H9 (cell line): ENCODE data around the gene FAM240A. TPM values are rescaled to one million over a fixed set of nuclear protein-coding genes. Genes with fewer than 3 reads are reported as not detected.

ENCODE experiments used
- DNase-seq: peaks from one replicate; pipeline ENCODE4 v3.0.0-alpha.2; 2017
- H2AFZ ChIP-seq: one replicate; pipeline ENCODE4 v1.6.1; 2013; ENCODE audit warnings: mild to moderate bottlenecking, low read length, control low read depth, moderate library complexity
- H2AK5ac ChIP-seq: 2 replicates; pipeline ENCODE4 v1.6.1; 2013; ENCODE audit warnings: low read length, control low read depth, mixed read lengths; ENCODE audit not compliant: insufficient read length
- H2BK120ac ChIP-seq: one replicate; pipeline ENCODE4 v1.6.1; 2013; ENCODE audit warnings: low read depth, mild to moderate bottlenecking, low read length, control low read depth, inconsistent platforms; ENCODE audit not compliant: poor library complexity, severe bottlenecking
- H2BK12ac ChIP-seq: 2 replicates; pipeline ENCODE4 v1.6.1; 2013; ENCODE audit warnings: low read length, control low read depth, mixed read lengths, low read depth; ENCODE audit not compliant: insufficient read length
- H2BK15ac ChIP-seq: 2 replicates; pipeline ENCODE4 v1.6.1; 2013; ENCODE audit warnings: low read depth, low read length, control low read depth
- H2BK20ac ChIP-seq: one replicate; pipeline ENCODE4 v1.6.1; 2013; ENCODE audit warnings: low read depth, mild to moderate bottlenecking, low read length, control low read depth, inconsistent platforms; ENCODE audit not compliant: poor library complexity, severe bottlenecking
- H2BK5ac ChIP-seq: 2 replicates; pipeline ENCODE4 v1.6.1; 2013; ENCODE audit warnings: low read length, control low read depth, mixed read lengths; ENCODE audit not compliant: insufficient read length
- H3K14ac ChIP-seq: 2 replicates; pipeline ENCODE4 v1.6.1; 2013; ENCODE audit warnings: low read length, control low read depth; ENCODE audit not compliant: insufficient read depth
- H3K18ac ChIP-seq: 2 replicates; pipeline ENCODE4 v1.6.1; 2013; ENCODE audit warnings: low read depth, mild to moderate bottlenecking, mixed read lengths, low read length, control low read depth; ENCODE audit not compliant: insufficient read length
- H3K23ac ChIP-seq: 2 replicates; pipeline ENCODE4 v1.6.1; 2013; ENCODE audit warnings: low read length, control low read depth, mixed read lengths, low read depth; ENCODE audit not compliant: insufficient read length
- H3K23me2 ChIP-seq: 2 replicates; pipeline ENCODE4 v1.6.1; 2013; ENCODE audit warnings: low read depth, mild to moderate bottlenecking, mixed read lengths, low read length, control low read depth; ENCODE audit not compliant: insufficient read length, poor library complexity, severe bottlenecking
- H3K27ac ChIP-seq: 2 replicates; pipeline ENCODE4 v1.5.1; 2013; ENCODE audit warnings: low read length, control low read depth, mixed read lengths, low read depth; ENCODE audit not compliant: insufficient read length
- H3K27me3 ChIP-seq: 2 replicates; pipeline ENCODE4 v1.6.1; 2013; ENCODE audit warnings: low read length, control low read depth, inconsistent platforms; ENCODE audit not compliant: insufficient read depth
- H3K4ac ChIP-seq: 2 replicates; pipeline ENCODE4 v1.6.1; 2013; ENCODE audit warnings: low read depth, mild to moderate bottlenecking, control low read depth, inconsistent platforms, low read length, moderate library complexity
- H3K4me1 ChIP-seq: 2 replicates; pipeline ENCODE4 v1.6.1; 2013; ENCODE audit warnings: low read length, control low read depth, inconsistent platforms; ENCODE audit not compliant: insufficient read depth
- H3K4me2 ChIP-seq: 2 replicates; pipeline ENCODE4 v1.6.1; 2013; ENCODE audit warnings: low read length, control low read depth, mixed read lengths; ENCODE audit not compliant: insufficient read length, insufficient read depth
- H3K56ac ChIP-seq: 2 replicates; pipeline ENCODE4 v1.6.1; 2013; ENCODE audit warnings: low read depth, mild to moderate bottlenecking, mixed read lengths, low read length, control low read depth; ENCODE audit not compliant: insufficient read length
- H3K79me1 ChIP-seq: 2 replicates; pipeline ENCODE4 v1.6.1; 2013; ENCODE audit warnings: low read depth, mild to moderate bottlenecking, moderate library complexity, low read length, control low read depth, inconsistent platforms; ENCODE audit not compliant: insufficient read depth, poor library complexity, severe bottlenecking
- H3K79me2 ChIP-seq: 2 replicates; pipeline ENCODE4 v1.6.1; 2013; ENCODE audit warnings: low read length, control low read depth, inconsistent platforms; ENCODE audit not compliant: insufficient read depth
- H3K9ac ChIP-seq: 2 replicates; pipeline ENCODE4 v1.6.1; 2013; ENCODE audit warnings: low read length, control low read depth, mixed read lengths; ENCODE audit not compliant: insufficient read length; ENCODE audit errors: extremely low read depth
- H3K9me3 ChIP-seq: one replicate; pipeline ENCODE4 v1.6.1; 2013; ENCODE audit warnings: low read depth, low read length, inconsistent platforms; ENCODE audit not compliant: control insufficient read depth
- H3T11ph ChIP-seq: one replicate; pipeline ENCODE4 v1.6.1; 2013; ENCODE audit warnings: mild to moderate bottlenecking, low read length, control low read depth, inconsistent platforms
- H4K20me1 ChIP-seq: one replicate; pipeline ENCODE4 v1.6.1; 2013; ENCODE audit not compliant: control insufficient read depth, insufficient read length, insufficient read depth
- H4K5ac ChIP-seq: 2 replicates; pipeline ENCODE4 v1.6.1; 2013; ENCODE audit warnings: low read depth, mild to moderate bottlenecking, mixed read lengths, low read length, control low read depth; ENCODE audit not compliant: insufficient read length
- H4K8ac ChIP-seq: replicated peaks from 2 replicates; pipeline ENCODE4 v1.6.1; 2013; ENCODE audit warnings: low read length, control low read depth, mixed read lengths, low read depth; ENCODE audit not compliant: insufficient read length
- H4K91ac ChIP-seq: 2 replicates; pipeline ENCODE4 v1.6.1; 2013; ENCODE audit warnings: low read depth, mild to moderate bottlenecking, moderate library complexity, mixed read lengths, low read length, control low read depth; ENCODE audit not compliant: insufficient read length
- H3K27ac Mint-ChIP-seq, 3 experiments: 2 replicates in 2 of 3; 3 replicates in 1 of 3; pipeline ENCODE4 v1.8.0; 2020 to 2021; ENCODE audit warnings: mixed read lengths in 3 of 3, mild to moderate bottlenecking in 1 of 3, moderate library complexity in 1 of 3
- H3K27me3 Mint-ChIP-seq: 2 replicates; pipeline ENCODE4 v1.8.0; 2021; ENCODE audit warnings: low read depth, mild to moderate bottlenecking, moderate library complexity, mixed read lengths
- H3K36me3 Mint-ChIP-seq, 3 experiments: 2 replicates in 2 of 3; 3 replicates in 1 of 3; pipeline ENCODE4 v1.8.0; 2020 to 2021; ENCODE audit warnings: low read depth in 3 of 3, mixed read lengths in 3 of 3; ENCODE audit not compliant: insufficient read depth in 1 of 3
- H3K4me1 Mint-ChIP-seq, 2 experiments: 2 replicates each; pipeline ENCODE4 v1.8.0; 2020; ENCODE audit warnings: mixed read lengths in 2 of 2
- H3K4me3 Mint-ChIP-seq, 2 experiments: 2 replicates in 1 of 2; 3 replicates in 1 of 2; pipeline ENCODE4 v1.8.0; 2020 to 2021; ENCODE audit warnings: mild to moderate bottlenecking in 2 of 2, mixed read lengths in 2 of 2, moderate library complexity in 1 of 2
- H3K9me3 Mint-ChIP-seq, 2 experiments: 2 replicates in 1 of 2; 3 replicates in 1 of 2; pipeline ENCODE4 v1.8.0; 2020; ENCODE audit warnings: mild to moderate bottlenecking in 2 of 2, mixed read lengths in 2 of 2, moderate library complexity in 1 of 2
- WGBS: extraction: QIAGEN DNeasy Blood & Tissue Kit; methylation state at CpG from one replicate; pipeline ENCODE4 v1.1.7; 2013; ENCODE audit warnings: missing lambda C conversion rate, low lambda C conversion rate, mixed read lengths; ENCODE audit not compliant: insufficient read length; ENCODE audit errors: extremely low coverage; 5-methylcytosine and 5-hydroxymethylcytosine counted together
- total RNA-seq: library from RNA; stranded (reverse); gene quantifications from 2 replicates; pipeline ENCODE4 v1.2.1, GENCODE V29; 2021
- TF ChIP-seq, protein P1 (sequence below): fragments of 200-600 bp; sonication (generic); conservative IDR thresholded peaks from 3 replicates; pipeline ENCODE4 v1.8.0; 2021; ENCODE audit warnings: antibody characterized with exemption, mild to moderate bottlenecking

The FAM240A gene
- total RNA-seq, 1 experiment from 2014 or later = 0.11 TPM

DNA sequence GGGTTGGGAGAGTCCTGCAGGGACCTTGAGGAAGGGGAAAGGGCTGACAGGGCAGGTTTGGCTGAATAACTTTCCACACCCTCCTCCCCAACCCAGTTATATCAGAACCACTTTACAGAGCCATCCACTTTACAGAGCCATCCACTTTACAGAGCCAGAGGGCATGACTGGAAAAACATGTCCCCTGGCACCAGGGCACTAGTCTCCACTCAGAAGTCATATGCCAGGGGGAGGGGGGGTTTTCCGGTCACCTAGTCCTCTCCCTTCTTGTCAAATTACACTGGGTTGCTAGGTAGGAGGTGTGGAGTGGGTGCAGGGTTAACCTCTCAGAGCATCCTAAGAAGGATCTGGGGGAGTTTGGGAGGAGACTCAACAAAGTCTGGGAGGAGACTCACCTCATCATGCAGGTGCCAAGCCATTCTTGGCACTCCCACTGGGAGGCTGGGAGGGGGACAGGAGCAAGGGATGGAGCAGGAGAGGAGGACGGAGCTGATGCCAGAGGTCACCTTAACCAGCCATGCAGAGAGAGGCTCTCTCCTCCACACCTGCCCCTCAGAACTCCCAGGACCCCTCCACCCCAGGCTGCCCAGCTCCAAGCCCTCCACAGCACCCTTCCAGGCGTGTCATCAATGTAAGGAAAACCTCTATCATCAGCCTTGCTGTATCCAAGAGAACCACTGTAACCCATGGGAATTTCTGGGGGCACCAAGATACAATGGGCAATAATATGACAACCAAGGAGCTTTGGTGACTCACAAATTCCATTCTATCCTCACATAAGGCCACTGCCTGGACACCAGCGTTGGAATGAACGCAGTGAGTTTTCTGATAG lies 47.9 kb upstream of the FAM240A start:
- no peak overlapping the region for H3K4me2 ChIP-seq
- no peaks in the 10 kb centered on the region for H4K20me1 ChIP-seq
- no peak overlapping the region for H3K18ac ChIP-seq
- no peak overlapping the region for H4K8ac ChIP-seq
- no peak overlapping the region for H3K4ac ChIP-seq
- TF ChIP-seq, protein P1, sequence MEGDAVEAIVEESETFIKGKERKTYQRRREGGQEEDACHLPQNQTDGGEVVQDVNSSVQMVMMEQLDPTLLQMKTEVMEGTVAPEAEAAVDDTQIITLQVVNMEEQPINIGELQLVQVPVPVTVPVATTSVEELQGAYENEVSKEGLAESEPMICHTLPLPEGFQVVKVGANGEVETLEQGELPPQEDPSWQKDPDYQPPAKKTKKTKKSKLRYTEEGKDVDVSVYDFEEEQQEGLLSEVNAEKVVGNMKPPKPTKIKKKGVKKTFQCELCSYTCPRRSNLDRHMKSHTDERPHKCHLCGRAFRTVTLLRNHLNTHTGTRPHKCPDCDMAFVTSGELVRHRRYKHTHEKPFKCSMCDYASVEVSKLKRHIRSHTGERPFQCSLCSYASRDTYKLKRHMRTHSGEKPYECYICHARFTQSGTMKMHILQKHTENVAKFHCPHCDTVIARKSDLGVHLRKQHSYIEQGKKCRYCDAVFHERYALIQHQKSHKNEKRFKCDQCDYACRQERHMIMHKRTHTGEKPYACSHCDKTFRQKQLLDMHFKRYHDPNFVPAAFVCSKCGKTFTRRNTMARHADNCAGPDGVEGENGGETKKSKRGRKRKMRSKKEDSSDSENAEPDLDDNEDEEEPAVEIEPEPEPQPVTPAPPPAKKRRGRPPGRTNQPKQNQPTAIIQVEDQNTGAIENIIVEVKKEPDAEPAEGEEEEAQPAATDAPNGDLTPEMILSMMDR = no peak
- no peak overlapping the region for H3K27ac Mint-ChIP-seq
- no peaks in the 10 kb centered on the region for H3K27me3 ChIP-seq
- H3K9me3 Mint-ChIP-seq = peaks cover 16 to 17% of the 10 kb centered on the region in 2 experiments
- peaks cover 5% of the 10 kb centered on the region for H3K23me2 ChIP-seq
- H3K9ac ChIP-seq = no peak overlapping the region
- H4K5ac ChIP-seq = no peak overlapping the region
- no peaks in the 10 kb centered on the region for H3K79me2 ChIP-seq
- no peak overlapping the region for H2BK12ac ChIP-seq
- H3K4me1 Mint-ChIP-seq = peaks cover 56 to 64% of the 10 kb centered on the region in 2 experiments
- no peaks in the 10 kb centered on the region for H3K9me3 ChIP-seq
- no peak overlapping the region for H3T11ph ChIP-seq
- H3K4me3 Mint-ChIP-seq = no peak overlapping the region
- no peak overlapping the region for H2BK15ac ChIP-seq
- H3K14ac ChIP-seq = no peak overlapping the region; the same call in 1 of the 2 replicates
- H3K56ac ChIP-seq = no peak overlapping the region
- no peak overlapping the region for H2AFZ ChIP-seq
- no CpG with 5 or more reads among the region's 5 CpGs for WGBS
- H3K79me1 ChIP-seq = no peaks in the 10 kb centered on the region
- H2BK120ac ChIP-seq = no peak overlapping the region
- DNase-seq = no peak
- peaks cover 2% of the 10 kb centered on the region for H3K27me3 Mint-ChIP-seq
- H4K91ac ChIP-seq = no peak overlapping the region
- H2BK20ac ChIP-seq = no peak overlapping the region
- peaks cover 11 to 19% (median 18%) of the 10 kb centered on the region in 3 experiments; a peak in 6 of 7 replicates for H3K36me3 Mint-ChIP-seq
- no peak overlapping the region for H2BK5ac ChIP-seq
- H3K23ac ChIP-seq = no peak overlapping the region
- peaks cover 12% of the 10 kb centered on the region for H3K4me1 ChIP-seq
- no peak overlapping the region for H2AK5ac ChIP-seq
- no peak overlapping the region for H3K27ac ChIP-seq
